ENCODE measurements around the gene RAB39A. TPM values are rescaled to one million over a fixed set of nuclear protein-coding genes. Genes with fewer than 3 reads are reported as not detected.
"Not testable (repeated sequence)": the region's sequence is repeated elsewhere in the genome, so short reads cannot be mapped to it uniquely, and the experiment has no call there.

The RAB39A gene
- total and polyA plus RNA-seq, 4 donors = 0.14 to 3.5 (median 0.92) TPM

DNA sequence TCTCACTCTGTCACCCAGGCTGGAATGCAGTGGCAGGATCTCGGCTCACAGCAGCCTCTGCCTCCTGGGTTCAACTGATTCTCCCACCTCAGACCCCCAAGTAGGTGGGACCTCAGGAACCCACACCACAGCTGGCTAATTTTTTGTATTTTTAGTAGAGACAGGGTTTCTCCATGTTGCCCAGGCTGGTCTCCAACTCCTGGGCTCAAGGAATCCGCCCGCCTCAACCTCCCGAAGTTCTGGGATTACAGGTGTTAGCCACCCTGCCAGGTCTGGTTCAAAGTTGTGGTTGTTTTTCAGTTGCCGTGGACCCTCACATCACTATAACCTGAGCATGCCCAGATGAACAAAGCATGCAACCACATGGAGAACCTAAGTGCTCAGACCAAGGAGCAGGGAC is 13.0 kb upstream of the RAB39A start:
- H3K27me3 ChIP-seq (ENCODE audit: control insufficient read depth in 4 of 4, insufficient read depth in 4 of 4, low read length in 3 of 4) = no peaks in the 10 kb centered on the region
- no peaks in the 10 kb centered on the region for H3K36me3 ChIP-seq (ENCODE audit: control insufficient read depth in 4 of 4, insufficient read depth in 3 of 4, low read depth in 1 of 4, low read length in 3 of 4)
- H3K9me3 ChIP-seq (ENCODE audit: control insufficient read depth in 4 of 4, low read length in 3 of 4) = no peaks in the 10 kb centered on the region
- DNase-seq (ENCODE audit: low spot score) = no peak
- TF ChIP-seq NR2F2 (IDR thresholded peaks at IDR 0.05) = no peak
- TF ChIP-seq HNF4A (conservative IDR thresholded peaks at IDR 0.05) = no peak
- TF ChIP-seq TAF1 (conservative IDR thresholded peaks at IDR 0.05) = no peak
- no peak for TF ChIP-seq GABPA (IDR thresholded peaks at IDR 0.05 in 1 of 2, conservative IDR thresholded peaks at IDR 0.05 in 1 of 2)
- no peak for TF ChIP-seq CTCF (IDR thresholded peaks at IDR 0.05; ENCODE audit: low read depth, low read length, missing input control)
- H3K4me1 ChIP-seq (ENCODE audit: control insufficient read depth in 4 of 4, insufficient read depth in 4 of 4, low read length in 3 of 4) = no peaks in the 10 kb centered on the region
- WGBS = 87% methylated on average over 5 of the region's 5 CpGs
- no peak overlapping the region for H3K27ac ChIP-seq (ENCODE audit: low read depth in 1 of 2, low read length in 2 of 2)
- no peak overlapping the region for H3K9ac ChIP-seq (ENCODE audit: low read depth in 1 of 2, low read length in 2 of 2)
- H3K4me3 ChIP-seq (ENCODE audit: low read depth in 1 of 3, low read length in 3 of 3) = no peak overlapping the region

DNA sequence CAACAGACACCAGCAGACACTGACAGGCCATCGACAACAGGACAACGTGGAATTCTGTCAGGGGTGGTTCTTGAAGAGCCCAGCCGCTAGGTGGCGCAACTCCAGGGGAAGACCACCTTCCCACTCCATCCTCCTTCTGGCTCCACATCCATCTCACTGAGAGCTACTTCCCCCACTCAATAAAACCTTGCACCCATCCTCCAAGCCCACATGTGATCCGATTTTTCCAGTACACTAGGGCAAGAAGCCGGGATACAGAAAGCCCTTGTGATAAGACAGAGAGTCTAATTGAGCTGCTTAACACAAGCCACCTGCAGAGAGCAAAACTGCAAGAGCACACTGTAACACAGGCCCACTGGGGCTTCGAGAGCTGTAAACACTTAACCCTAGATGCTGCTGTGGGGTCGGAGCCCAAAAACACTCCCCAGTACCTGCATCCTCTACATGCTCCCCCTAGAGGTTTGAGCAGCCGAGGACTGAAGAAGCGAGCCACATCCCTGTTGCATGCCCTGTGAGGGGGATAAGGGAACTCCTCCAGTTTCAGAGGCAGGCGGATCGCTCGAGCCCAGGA is 11.5 kb upstream of the RAB39A start:
- DNase-seq (ENCODE audit: low spot score) = peak; percentile 51
- H3K36me3 ChIP-seq (ENCODE audit: control insufficient read depth in 4 of 4, insufficient read depth in 3 of 4, low read depth in 1 of 4, low read length in 3 of 4) = no peaks in the 10 kb centered on the region
- H3K4me3 ChIP-seq (ENCODE audit: low read depth in 1 of 3, low read length in 3 of 3) = no peak overlapping the region
- 41% methylated on average over 13 of the region's 13 CpGs for WGBS
- TF ChIP-seq RAD21 (IDR thresholded peaks at IDR 0.05) = peak in 1 of 2 donors; percentile 50
- no peak for TF ChIP-seq RXRA (IDR thresholded peaks at IDR 0.05)
- TF ChIP-seq, protein P1, sequence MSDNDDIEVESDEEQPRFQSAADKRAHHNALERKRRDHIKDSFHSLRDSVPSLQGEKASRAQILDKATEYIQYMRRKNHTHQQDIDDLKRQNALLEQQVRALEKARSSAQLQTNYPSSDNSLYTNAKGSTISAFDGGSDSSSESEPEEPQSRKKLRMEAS (IDR thresholded peaks at IDR 0.05) = no peak
- TF ChIP-seq CTCF (IDR thresholded peaks at IDR 0.05; ENCODE audit: low read depth, low read length, missing input control) = peak; percentile 26
- H3K9ac ChIP-seq (ENCODE audit: low read depth in 1 of 2, low read length in 2 of 2) = no peak overlapping the region
- H3K9me3 ChIP-seq (ENCODE audit: control insufficient read depth in 4 of 4, low read length in 3 of 4) = no peaks in the 10 kb centered on the region
- H3K27ac ChIP-seq (ENCODE audit: low read depth in 1 of 2, low read length in 2 of 2) = no peak overlapping the region
- no peaks in the 10 kb centered on the region for H3K27me3 ChIP-seq (ENCODE audit: control insufficient read depth in 4 of 4, insufficient read depth in 4 of 4, low read length in 3 of 4)
- no peaks in the 10 kb centered on the region for H3K4me1 ChIP-seq (ENCODE audit: control insufficient read depth in 4 of 4, insufficient read depth in 4 of 4, low read length in 3 of 4)

DNA sequence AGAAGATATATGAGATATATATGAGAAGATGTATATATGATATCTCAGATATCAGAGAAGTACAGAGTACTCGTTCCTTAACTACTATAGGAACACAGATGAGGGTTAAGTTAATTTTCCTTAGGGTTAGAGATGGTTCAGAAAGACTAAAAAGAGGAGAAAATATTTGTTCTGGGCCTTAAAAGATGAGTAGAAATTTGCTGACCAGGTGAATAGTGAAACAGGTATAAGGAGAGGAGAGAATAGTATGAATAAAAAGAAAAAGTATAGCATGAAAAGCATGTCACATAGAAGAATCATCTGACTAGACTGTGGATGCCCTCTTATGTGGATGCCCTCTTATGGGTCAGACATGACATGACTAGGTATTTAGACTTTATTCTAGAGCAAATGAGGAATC is 6.3 kb upstream of the RAB39A start:
- no peak overlapping the region for H3K4me3 ChIP-seq (ENCODE audit: low read depth in 1 of 3, low read length in 3 of 3)
- no peaks in the 10 kb centered on the region for H3K27me3 ChIP-seq (ENCODE audit: control insufficient read depth in 4 of 4, insufficient read depth in 4 of 4, low read length in 3 of 4)
- H3K9ac ChIP-seq (ENCODE audit: low read depth in 1 of 2, low read length in 2 of 2) = no peak overlapping the region
- H3K36me3 ChIP-seq (ENCODE audit: control insufficient read depth in 4 of 4, insufficient read depth in 3 of 4, low read depth in 1 of 4, low read length in 3 of 4) = no peaks in the 10 kb centered on the region
- TF ChIP-seq NR2F2 (IDR thresholded peaks at IDR 0.05) (no peak), YY1 (IDR thresholded peaks at IDR 0.05) (no peak), CTCF (IDR thresholded peaks at IDR 0.05; ENCODE audit: low read depth, low read length, missing input control) (no peak)
- TF ChIP-seq, protein P1 (IDR thresholded peaks at IDR 0.05) = no peak
- TF ChIP-seq, protein P2, sequence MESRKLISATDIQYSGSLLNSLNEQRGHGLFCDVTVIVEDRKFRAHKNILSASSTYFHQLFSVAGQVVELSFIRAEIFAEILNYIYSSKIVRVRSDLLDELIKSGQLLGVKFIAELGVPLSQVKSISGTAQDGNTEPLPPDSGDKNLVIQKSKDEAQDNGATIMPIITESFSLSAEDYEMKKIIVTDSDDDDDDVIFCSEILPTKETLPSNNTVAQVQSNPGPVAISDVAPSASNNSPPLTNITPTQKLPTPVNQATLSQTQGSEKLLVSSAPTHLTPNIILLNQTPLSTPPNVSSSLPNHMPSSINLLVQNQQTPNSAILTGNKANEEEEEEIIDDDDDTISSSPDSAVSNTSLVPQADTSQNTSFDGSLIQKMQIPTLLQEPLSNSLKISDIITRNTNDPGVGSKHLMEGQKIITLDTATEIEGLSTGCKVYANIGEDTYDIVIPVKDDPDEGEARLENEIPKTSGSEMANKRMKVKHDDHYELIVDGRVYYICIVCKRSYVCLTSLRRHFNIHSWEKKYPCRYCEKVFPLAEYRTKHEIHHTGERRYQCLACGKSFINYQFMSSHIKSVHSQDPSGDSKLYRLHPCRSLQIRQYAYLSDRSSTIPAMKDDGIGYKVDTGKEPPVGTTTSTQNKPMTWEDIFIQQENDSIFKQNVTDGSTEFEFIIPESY (IDR thresholded peaks at IDR 0.05) = no peak
- H3K9me3 ChIP-seq (ENCODE audit: control insufficient read depth in 4 of 4, low read length in 3 of 4) = no peaks in the 10 kb centered on the region
- no peak for DNase-seq (ENCODE audit: low spot score)
- 75% methylated on average over 1 of the region's 1 CpG for WGBS
- no peak overlapping the region for H3K27ac ChIP-seq (ENCODE audit: low read depth in 1 of 2, low read length in 2 of 2)
- H3K4me1 ChIP-seq (ENCODE audit: control insufficient read depth in 4 of 4, insufficient read depth in 4 of 4, low read length in 3 of 4) = peaks cover 0 to 2% (median 0%) of the 10 kb centered on the region in 4 donors

DNA sequence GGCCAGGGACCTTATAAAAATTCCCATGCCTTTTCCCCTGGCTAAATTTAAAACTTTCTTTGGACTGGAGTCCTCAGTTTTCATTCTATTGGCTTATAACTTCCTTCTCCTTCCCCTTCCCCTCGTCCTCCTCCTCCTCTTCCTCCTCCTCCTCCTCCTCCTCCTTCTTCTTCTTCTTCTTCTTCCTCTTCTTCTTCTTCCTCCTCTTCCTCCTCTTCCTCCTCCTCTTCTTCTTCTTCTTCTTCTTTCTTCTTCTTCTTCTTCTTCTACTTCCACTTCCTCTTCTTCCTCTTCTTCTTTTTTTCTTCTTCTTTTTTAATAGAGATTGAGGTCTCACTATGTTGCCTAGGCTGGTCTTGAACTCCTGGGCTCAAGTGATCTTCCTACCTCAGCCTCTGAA is 4.7 kb upstream of the RAB39A start:
- not testable (repeated sequence) for H3K27ac ChIP-seq (ENCODE audit: low read depth in 1 of 2, low read length in 2 of 2); H3K27me3 ChIP-seq (ENCODE audit: control insufficient read depth in 4 of 4, insufficient read depth in 4 of 4, low read length in 3 of 4); H3K9ac ChIP-seq (ENCODE audit: low read depth in 1 of 2, low read length in 2 of 2); H3K9me3 ChIP-seq (ENCODE audit: control insufficient read depth in 4 of 4, low read length in 3 of 4); DNase-seq (ENCODE audit: low spot score); H3K4me1 ChIP-seq (ENCODE audit: control insufficient read depth in 4 of 4, insufficient read depth in 4 of 4, low read length in 3 of 4); H3K4me3 ChIP-seq (ENCODE audit: low read depth in 1 of 3, low read length in 3 of 3); H3K36me3 ChIP-seq (ENCODE audit: control insufficient read depth in 4 of 4, insufficient read depth in 3 of 4, low read depth in 1 of 4, low read length in 3 of 4)
- 45% methylated on average over 1 of the region's 1 CpG for WGBS
